Spleen (tissue), 7 donors: ENCODE measurements around the gene GPR161.

Experiments used
- CTCF ChIP-seq, 11 experiments: fragments of 200-600 bp in 7 of 11; fragments of 450-650 bp in 4 of 11; sonication (generic) in 4 of 11; IDR thresholded peaks in 8 of 11; conservative IDR thresholded peaks in 3 of 11; 1 replicate in 7 of 11; 2 replicates in 4 of 11; pipeline versions ENCODE4 v1.4.0 to v1.8.0; 2016 to 2021; ENCODE audit warnings: antibody characterized with exemption in 11 of 11, inconsistent platforms in 4 of 11, mild to moderate bottlenecking in 1 of 11
- POLR2A ChIP-seq, 3 donors: fragments of 450-650 bp; IDR thresholded peaks; one replicate each; pipeline ENCODE4 v1.5.1; 2017; ENCODE audit warnings: antibody characterized with exemption in 3 of 3, mild to moderate bottlenecking in 1 of 3
- POLR2AphosphoS5 ChIP-seq, 3 donors: sonication (generic); formaldehyde crosslinking; IDR thresholded peaks; one replicate each; pipeline ENCODE4 v1.5.1; 2017; ENCODE audit warnings: antibody characterized with exemption in 3 of 3
- donor health status: DM: no; HTN: no; CAD: no; lungs with moderate emphysema.
- donor health status: DM: no; HTN: no; CAD: no.
- donor health status: DM: no; HTN: no; CAD: no.

- TF ChIP-seq CTCF (IDR thresholded peaks at IDR 0.05 in 8 of 11, conservative IDR thresholded peaks at IDR 0.05 in 3 of 11) (no peak), POLR2AphosphoS5 (IDR thresholded peaks at IDR 0.05) (no peak), POLR2A (IDR thresholded peaks at IDR 0.05) (no peak)
These were observed 44.8 kb downstream of the GPR161 start for GRCh38 chr1:168091720-168092550.
